ENCODE data around the gene GSTO2. TPM values are rescaled to one million over a fixed set of nuclear protein-coding genes. Genes with fewer than 3 reads are reported as not detected.
"Not testable (repeated sequence)": the region's sequence is repeated elsewhere in the genome, so short reads cannot be mapped to it uniquely, and the experiment has no call there.

The GSTO2 gene
- total RNA-seq, 1 donor from 2014 or later = 9.1 TPM

DNA sequence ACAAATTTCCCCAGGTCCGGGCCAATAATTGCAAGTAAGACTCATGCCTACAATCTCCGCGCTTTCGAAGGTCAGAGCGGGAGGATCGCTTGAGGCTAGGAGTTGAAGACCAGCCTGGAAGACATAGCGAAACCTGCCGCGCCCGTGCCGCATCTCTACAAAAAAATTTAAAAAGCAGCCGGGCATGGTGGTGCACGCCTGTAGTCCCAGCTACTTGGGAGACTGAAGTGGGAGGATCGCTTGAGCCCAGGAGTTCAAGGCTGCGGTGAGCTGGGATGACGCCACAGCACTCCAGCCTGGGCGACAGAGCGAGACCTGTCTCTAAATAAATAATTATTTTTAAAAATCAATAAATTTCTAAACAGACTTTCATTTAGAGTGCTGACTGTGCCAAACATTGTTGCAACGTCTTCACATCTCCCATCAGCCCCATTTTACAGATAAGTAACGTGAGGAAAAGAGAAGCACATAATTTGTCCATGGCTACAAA lies 36.3 kb upstream of the GSTO2 start:
- Histone ChIP-seq H3K9me3 (no peaks in the 10 kb centered on the region), H3K27me3 (no peaks in the 10 kb centered on the region), H3K4me3 (peak overlapping the region; percentile 73), H3K27ac (no peak overlapping the region), H3K4me1 (peaks cover 4% of the 10 kb centered on the region), H3K36me3 (no peaks in the 10 kb centered on the region)
- intact Hi-C loops (cut with DNase I) = no loop called here
- ATAC-seq (peak; percentile 8), DNase-seq (peak; percentile 63)
- no peak for TF ChIP-seq CTCF (IDR thresholded peaks at IDR 0.05)

GRCh38 chr10:104233817-104234216 lies 35.2 kb upstream of the GSTO2 start:
- Histone ChIP-seq H3K36me3 (no peaks in the 10 kb centered on the region), H3K4me1 (peaks cover 4% of the 10 kb centered on the region), H3K9me3 (no peaks in the 10 kb centered on the region), H3K4me3 (no peak overlapping the region), H3K27ac (no peak overlapping the region), H3K27me3 (no peaks in the 10 kb centered on the region)
- DNase-seq = no peak
- TF ChIP-seq CTCF (IDR thresholded peaks at IDR 0.05) = no peak
- intact Hi-C loops (cut with DNase I) = no loop called here
- ATAC-seq = no peak

DNA sequence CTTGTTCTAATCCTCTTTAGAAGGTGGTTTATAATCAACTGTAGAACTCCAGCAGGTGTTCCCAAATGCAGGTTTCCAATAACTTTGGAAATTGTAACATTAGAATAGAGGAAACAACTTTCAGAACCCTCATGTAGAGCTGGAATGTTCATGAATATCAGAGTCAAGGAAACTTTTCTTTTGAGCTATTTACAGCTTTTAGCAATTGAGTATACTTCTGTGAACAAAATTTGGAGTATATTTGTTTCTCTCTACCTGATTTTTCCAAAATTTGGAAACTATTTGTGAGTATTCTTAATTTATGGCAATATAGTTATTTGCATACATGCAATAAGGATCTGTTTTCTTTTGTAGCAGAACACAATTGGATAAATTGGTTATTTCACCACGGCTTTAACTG lies 34.0 kb upstream of the GSTO2 start:
- no peak for ATAC-seq
- no peak for DNase-seq
- Histone ChIP-seq H3K36me3 (no peaks in the 10 kb centered on the region), H3K4me1 (peaks cover 4% of the 10 kb centered on the region), H3K4me3 (no peak overlapping the region), H3K27me3 (no peaks in the 10 kb centered on the region), H3K9me3 (no peaks in the 10 kb centered on the region), H3K27ac (no peak overlapping the region)
- intact Hi-C loops (cut with DNase I) = no loop called here
- no peak for TF ChIP-seq CTCF (IDR thresholded peaks at IDR 0.05)

- H3K4me1 ChIP-seq = peaks cover 4% of the 10 kb centered on the region
- no peak overlapping the region for H3K4me3 ChIP-seq
- no peaks in the 10 kb centered on the region for H3K27me3 ChIP-seq
- H3K27ac ChIP-seq = no peak overlapping the region
- no peaks in the 10 kb centered on the region for H3K36me3 ChIP-seq
- no peak for DNase-seq
- no peak for ATAC-seq
- TF ChIP-seq CTCF (IDR thresholded peaks at IDR 0.05) = no peak
- H3K9me3 ChIP-seq = no peaks in the 10 kb centered on the region
- intact Hi-C loops (cut with DNase I) = no loop called here
These were observed 33.2 kb upstream of the GSTO2 start for GRCh38 chr10:104235801-104236200.

- no peak for ATAC-seq
- H3K4me3 ChIP-seq = no peak overlapping the region
- intact Hi-C loops (cut with DNase I) = no loop called here
- no peaks in the 10 kb centered on the region for H3K4me1 ChIP-seq
- no peak for TF ChIP-seq CTCF (IDR thresholded peaks at IDR 0.05)
- H3K9me3 ChIP-seq = no peaks in the 10 kb centered on the region
- no peaks in the 10 kb centered on the region for H3K27me3 ChIP-seq
- DNase-seq = no peak
- H3K27ac ChIP-seq = no peak overlapping the region
- H3K36me3 ChIP-seq = no peaks in the 10 kb centered on the region
These were observed 28.9 kb upstream of the GSTO2 start for GRCh38 chr10:104240078-104240477.

DNA sequence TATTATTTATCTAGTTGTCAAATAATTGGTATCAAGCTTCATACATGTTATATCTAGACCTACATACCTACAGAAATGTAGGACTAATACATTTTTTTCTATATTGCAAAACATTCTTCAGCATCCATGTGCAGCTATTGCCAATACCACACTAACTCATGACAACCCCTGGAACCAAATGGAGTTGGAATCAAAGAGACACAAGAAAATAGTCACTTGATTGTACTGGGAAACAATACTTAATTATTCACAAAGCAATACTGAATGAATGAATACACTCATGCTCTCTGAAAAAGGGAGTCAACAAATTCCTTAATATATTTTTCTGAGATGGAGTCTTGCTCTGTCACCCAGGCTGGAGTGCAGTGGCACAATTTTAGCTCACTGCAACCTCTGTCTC lies 26.4 kb upstream of the GSTO2 start:
- no peak overlapping the region for H3K27ac ChIP-seq
- H3K36me3 ChIP-seq = no peaks in the 10 kb centered on the region
- no peak for TF ChIP-seq CTCF (IDR thresholded peaks at IDR 0.05)
- intact Hi-C loops (cut with DNase I) = no loop called here
- no peaks in the 10 kb centered on the region for H3K9me3 ChIP-seq
- ATAC-seq (no peak), DNase-seq (no peak)
- H3K4me1 ChIP-seq = no peaks in the 10 kb centered on the region
- no peak overlapping the region for H3K4me3 ChIP-seq
- no peaks in the 10 kb centered on the region for H3K27me3 ChIP-seq

DNA sequence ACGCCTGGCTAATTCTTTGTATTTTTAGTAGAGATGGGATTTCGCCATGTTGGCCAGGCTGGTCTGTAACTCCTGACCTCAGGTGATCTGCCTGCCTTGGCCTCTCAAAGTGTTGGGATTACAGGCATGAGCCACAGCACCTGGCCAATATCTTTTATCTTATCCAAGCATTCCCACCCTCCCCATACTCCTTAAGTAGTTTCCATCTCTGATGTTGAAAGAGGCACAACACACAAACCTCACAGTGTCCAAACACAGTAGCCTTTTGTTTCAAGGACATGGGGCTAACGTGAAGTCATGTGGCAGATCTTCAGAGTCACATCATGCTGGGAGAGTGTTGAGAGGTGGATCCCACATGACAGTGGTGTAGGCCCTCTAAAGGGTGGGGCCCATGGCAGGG lies 26.0 kb upstream of the GSTO2 start:
- H3K36me3 ChIP-seq; DNase-seq; H3K27me3 ChIP-seq; H3K9me3 ChIP-seq; ATAC-seq; intact Hi-C loops (cut with DNase I); H3K27ac ChIP-seq; H3K4me1 ChIP-seq; H3K4me3 ChIP-seq: not testable (repeated sequence)
